PFSK-1 (cell line): ENCODE data around the gene FTSJ3.

Experiments used
- FOXP2 ChIP-seq: optimal IDR thresholded peaks from 2 replicates; pipeline ENCODE3; 2011; ENCODE audit warnings: borderline replicate concordance, control low read depth, inconsistent platforms; ENCODE audit not compliant: insufficient read depth; ENCODE audit errors: extremely low read length, extremely low read depth
- POLR2AphosphoS5 ChIP-seq: IDR thresholded peaks from 2 replicates; pipeline ENCODE4 v1.6.1; 2012; ENCODE audit warnings: low read depth, mild to moderate bottlenecking, control low read depth, low read length, moderate library complexity
- REST ChIP-seq, 2 experiments: IDR thresholded peaks; 2 replicates each; pipeline versions ENCODE4 v1.6.1 to v1.8.0; 2011 to 2012; ENCODE audit warnings: low read depth in 2 of 2, low read length in 2 of 2, control low read depth in 1 of 2, inconsistent platforms in 1 of 2, mild to moderate bottlenecking in 1 of 2, moderate library complexity in 1 of 2; ENCODE audit not compliant: insufficient read depth in 1 of 2
- SIN3A ChIP-seq: IDR thresholded peaks from 2 replicates; pipeline ENCODE4 v1.6.1; 2012; ENCODE audit warnings: mild to moderate bottlenecking, low read length, moderate library complexity, borderline replicate concordance; ENCODE audit not compliant: insufficient read depth
- TAF1 ChIP-seq: IDR thresholded peaks from 2 replicates; pipeline ENCODE4 v1.6.1; 2012; ENCODE audit warnings: low read length, control low read depth, borderline replicate concordance; ENCODE audit not compliant: insufficient read depth

The FTSJ3 gene

GRCh38 chr17:63816669-63817068 lies 10.8 kb downstream of the FTSJ3 start:
- TF ChIP-seq FOXP2 (no peak), REST (IDR thresholded peaks at IDR 0.05; ENCODE audit: insufficient read depth in 1 of 2, low read depth in 2 of 2, low read length in 2 of 2) (no peak), SIN3A (no peak), POLR2AphosphoS5 (no peak), TAF1 (no peak)

- TF ChIP-seq SIN3A: no peak
- TF ChIP-seq POLR2AphosphoS5: no peak
- TF ChIP-seq FOXP2: no peak
- TF ChIP-seq TAF1: no peak
- no peak for TF ChIP-seq REST (IDR thresholded peaks at IDR 0.05; ENCODE audit: insufficient read depth in 1 of 2, low read depth in 2 of 2, low read length in 2 of 2)
Observed at GRCh38 chr17:63816123-63816522, 11.3 kb downstream of the FTSJ3 start.

GRCh38 chr17:63809970-63810369 lies 17.5 kb downstream of the FTSJ3 start:
- TF ChIP-seq SIN3A: no peak
- no peak for TF ChIP-seq REST (IDR thresholded peaks at IDR 0.05; ENCODE audit: insufficient read depth in 1 of 2, low read depth in 2 of 2, low read length in 2 of 2)
- no peak for TF ChIP-seq TAF1
- TF ChIP-seq FOXP2: no peak
- no peak for TF ChIP-seq POLR2AphosphoS5

GRCh38 chr17:63805591-63805990 lies 21.9 kb downstream of the FTSJ3 start:
- TF ChIP-seq FOXP2 (no peak), TAF1 (no peak), POLR2AphosphoS5 (no peak), REST (IDR thresholded peaks at IDR 0.05; ENCODE audit: insufficient read depth in 1 of 2, low read depth in 2 of 2, low read length in 2 of 2) (no peak), SIN3A (no peak)

- no peak for TF ChIP-seq TAF1
- no peak for TF ChIP-seq REST (IDR thresholded peaks at IDR 0.05; ENCODE audit: insufficient read depth in 1 of 2, low read depth in 2 of 2, low read length in 2 of 2)
Observed at GRCh38 chr17:63804328-63804727, 23.1 kb downstream of the FTSJ3 start.
